Measurements from ENCODE around the gene PPP1R1B.

PPP1R1B gene

GRCh38 chr17:39635614-39636176 is 8.9 kb downstream of the PPP1R1B start:
- DNase-seq: no peak

- DNase-seq: no peak
Observed at GRCh38 chr17:39636587-39636926, 9.8 kb downstream of the PPP1R1B start.

GRCh38 chr17:39636927-39637736 is 10.4 kb downstream of the PPP1R1B start, which contains the start of gene STARD3:
STARD3 (plus strand) TSS chr17:39637144; CDS start chr17:39653532, 16,388 bp downstream.
- peak; percentile 76 for DNase-seq

- no peak for DNase-seq
Observed at GRCh38 chr17:39638317-39638716, 11.6 kb downstream of the PPP1R1B start.

GRCh38 chr17:39639043-39639442 is 12.3 kb downstream of the PPP1R1B start:
- no peak for DNase-seq

- DNase-seq: no peak
Observed at GRCh38 chr17:39639566-39640458, 13.1 kb downstream of the PPP1R1B start.

GRCh38 chr17:39640591-39641031 is 13.9 kb downstream of the PPP1R1B start:
- no peak for DNase-seq

GRCh38 chr17:39641097-39641496 is 14.3 kb downstream of the PPP1R1B start:
- DNase-seq: no peak

- DNase-seq: no peak
Observed at GRCh38 chr17:39641883-39642282, 15.1 kb downstream of the PPP1R1B start.

- no peak for DNase-seq
Observed at GRCh38 chr17:39642291-39643074, 15.7 kb downstream of the PPP1R1B start.

GRCh38 chr17:39643271-39643670 is 16.5 kb downstream of the PPP1R1B start:
- DNase-seq: no peak

- DNase-seq: no peak
Observed at GRCh38 chr17:39647256-39647655, 20.5 kb downstream of the PPP1R1B start.

- no peak for DNase-seq
Observed at GRCh38 chr17:39648616-39649366, 22.0 kb downstream of the PPP1R1B start.

GRCh38 chr17:39650121-39650579 is 23.4 kb downstream of the PPP1R1B start:
- DNase-seq: no peak

- no peak for DNase-seq
Observed at GRCh38 chr17:39651923-39652586, 25.3 kb downstream of the PPP1R1B start.

GRCh38 chr17:39652587-39653315 is 26.0 kb downstream of the PPP1R1B start:
- DNase-seq: no peak

GRCh38 chr17:39653316-39653661 is 26.5 kb downstream of the PPP1R1B start:
- DNase-seq: no peak

- DNase-seq: no peak
Observed at GRCh38 chr17:39653662-39654331, 27.0 kb downstream of the PPP1R1B start.

GRCh38 chr17:39655105-39655504 is 28.4 kb downstream of the PPP1R1B start:
- no peak for DNase-seq

- no peak for DNase-seq
Observed at GRCh38 chr17:39658346-39658745, 31.6 kb downstream of the PPP1R1B start.
